GM21737 (cell line): ENCODE results near the gene SYNJ1.
"Not testable (repeated sequence)": the region's sequence is repeated elsewhere in the genome, so short reads cannot be mapped to it uniquely, and the experiment has no call there.

ENCODE experiments used
- ATAC-seq: cut with Tn5 transposase; IDR thresholded peaks from one replicate; pipeline ENCODE4 v1.9.1; 2021; ENCODE audit warnings: mild to moderate bottlenecking, moderate library complexity; ENCODE audit not compliant: unreplicated experiment

SYNJ1 gene, protein sequence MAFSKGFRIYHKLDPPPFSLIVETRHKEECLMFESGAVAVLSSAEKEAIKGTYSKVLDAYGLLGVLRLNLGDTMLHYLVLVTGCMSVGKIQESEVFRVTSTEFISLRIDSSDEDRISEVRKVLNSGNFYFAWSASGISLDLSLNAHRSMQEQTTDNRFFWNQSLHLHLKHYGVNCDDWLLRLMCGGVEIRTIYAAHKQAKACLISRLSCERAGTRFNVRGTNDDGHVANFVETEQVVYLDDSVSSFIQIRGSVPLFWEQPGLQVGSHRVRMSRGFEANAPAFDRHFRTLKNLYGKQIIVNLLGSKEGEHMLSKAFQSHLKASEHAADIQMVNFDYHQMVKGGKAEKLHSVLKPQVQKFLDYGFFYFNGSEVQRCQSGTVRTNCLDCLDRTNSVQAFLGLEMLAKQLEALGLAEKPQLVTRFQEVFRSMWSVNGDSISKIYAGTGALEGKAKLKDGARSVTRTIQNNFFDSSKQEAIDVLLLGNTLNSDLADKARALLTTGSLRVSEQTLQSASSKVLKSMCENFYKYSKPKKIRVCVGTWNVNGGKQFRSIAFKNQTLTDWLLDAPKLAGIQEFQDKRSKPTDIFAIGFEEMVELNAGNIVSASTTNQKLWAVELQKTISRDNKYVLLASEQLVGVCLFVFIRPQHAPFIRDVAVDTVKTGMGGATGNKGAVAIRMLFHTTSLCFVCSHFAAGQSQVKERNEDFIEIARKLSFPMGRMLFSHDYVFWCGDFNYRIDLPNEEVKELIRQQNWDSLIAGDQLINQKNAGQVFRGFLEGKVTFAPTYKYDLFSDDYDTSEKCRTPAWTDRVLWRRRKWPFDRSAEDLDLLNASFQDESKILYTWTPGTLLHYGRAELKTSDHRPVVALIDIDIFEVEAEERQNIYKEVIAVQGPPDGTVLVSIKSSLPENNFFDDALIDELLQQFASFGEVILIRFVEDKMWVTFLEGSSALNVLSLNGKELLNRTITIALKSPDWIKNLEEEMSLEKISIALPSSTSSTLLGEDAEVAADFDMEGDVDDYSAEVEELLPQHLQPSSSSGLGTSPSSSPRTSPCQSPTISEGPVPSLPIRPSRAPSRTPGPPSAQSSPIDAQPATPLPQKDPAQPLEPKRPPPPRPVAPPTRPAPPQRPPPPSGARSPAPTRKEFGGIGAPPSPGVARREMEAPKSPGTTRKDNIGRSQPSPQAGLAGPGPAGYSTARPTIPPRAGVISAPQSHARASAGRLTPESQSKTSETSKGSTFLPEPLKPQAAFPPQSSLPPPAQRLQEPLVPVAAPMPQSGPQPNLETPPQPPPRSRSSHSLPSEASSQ (N-terminal part only)

GRCh38 chr21:32727687-32728455 lies at the start of gene SYNJ1:
Gene SYNJ1 (minus strand): TSS chr21:32728013. CDS start chr21:32726895, 1,118 bp downstream.
- peak; percentile 91 for ATAC-seq

- no peak for ATAC-seq
Observed at GRCh38 chr21:32777269-32777668, 49.5 kb upstream of the SYNJ1 start.

GRCh38 chr21:32776743-32777142 lies 48.9 kb upstream of the SYNJ1 start:
- no peak for ATAC-seq

GRCh38 chr21:32773048-32773344 lies 45.2 kb upstream of the SYNJ1 start:
- ATAC-seq, result not testable (repeated sequence)

DNA sequence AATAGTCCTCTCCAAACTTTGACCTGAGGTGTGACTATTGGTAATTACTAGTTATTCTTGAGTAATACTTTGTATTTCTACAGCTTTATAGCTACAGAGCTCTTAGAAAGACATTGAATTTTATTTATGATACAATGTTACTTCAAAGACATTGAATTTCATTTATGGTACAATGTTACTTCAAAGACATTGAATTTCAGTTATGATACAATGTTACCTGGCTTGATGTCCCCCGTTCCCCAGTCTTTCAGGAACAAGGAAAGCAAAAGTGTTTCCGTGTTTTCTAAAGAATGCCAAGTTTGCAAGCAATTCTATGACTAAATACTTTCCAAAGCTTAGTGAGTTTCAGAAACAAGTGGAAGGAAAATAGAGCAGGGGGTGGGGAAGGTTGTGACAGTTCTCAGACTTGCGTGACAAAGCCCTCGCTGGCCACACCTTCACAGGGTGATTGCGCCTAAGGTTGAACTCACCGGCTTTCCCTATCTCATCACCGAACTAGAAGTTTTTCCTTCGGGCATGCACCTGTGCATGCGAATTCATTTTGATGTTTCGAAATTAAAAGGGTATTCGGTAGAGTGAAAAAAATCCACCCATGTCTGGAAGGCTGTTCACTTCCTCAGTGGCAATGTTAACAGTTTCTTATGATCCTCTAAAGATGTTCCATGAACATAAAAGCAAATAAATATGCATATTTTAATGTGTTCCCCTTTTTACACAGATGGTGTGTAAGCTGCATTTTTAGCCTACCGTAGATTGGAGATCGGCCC lies 44.7 kb upstream of the SYNJ1 start:
- ATAC-seq, result no peak

DNA sequence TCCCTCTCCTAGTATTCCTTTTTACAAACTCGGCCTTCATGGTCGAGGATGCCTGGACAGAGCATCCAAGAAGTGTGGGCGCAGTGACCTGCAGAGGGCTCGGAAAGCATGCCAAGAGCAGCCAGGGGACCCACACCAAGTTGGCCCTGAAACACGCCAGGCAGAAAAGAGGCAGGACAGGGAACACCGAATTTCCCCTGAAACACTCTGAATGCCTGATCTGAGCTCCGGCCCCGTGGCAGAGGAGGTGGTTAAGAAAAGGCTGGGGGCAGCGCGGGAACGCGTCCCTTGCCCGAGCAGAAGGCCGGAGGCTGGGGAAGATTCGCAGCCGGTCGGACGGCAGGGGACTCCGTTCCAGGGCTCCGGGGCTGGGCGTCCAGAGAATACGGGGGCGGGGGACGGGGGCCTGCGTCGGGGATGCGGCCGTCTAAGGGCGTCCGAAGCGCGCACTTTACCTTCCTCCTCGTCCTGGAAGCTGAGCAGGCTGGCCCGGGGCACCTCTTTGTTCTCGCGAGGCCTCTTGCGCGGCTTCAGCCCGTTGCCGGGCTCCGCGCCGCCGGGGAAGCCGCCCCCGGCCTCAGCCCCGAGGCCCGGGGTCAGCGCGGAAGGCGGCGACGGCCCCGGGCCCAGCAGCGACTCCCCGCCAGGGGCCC lies 43.2 kb upstream of the SYNJ1 start:
- ATAC-seq, result peak; percentile 40

- no peak for ATAC-seq
Observed at GRCh38 chr21:32768530-32768929, 40.7 kb upstream of the SYNJ1 start.

DNA sequence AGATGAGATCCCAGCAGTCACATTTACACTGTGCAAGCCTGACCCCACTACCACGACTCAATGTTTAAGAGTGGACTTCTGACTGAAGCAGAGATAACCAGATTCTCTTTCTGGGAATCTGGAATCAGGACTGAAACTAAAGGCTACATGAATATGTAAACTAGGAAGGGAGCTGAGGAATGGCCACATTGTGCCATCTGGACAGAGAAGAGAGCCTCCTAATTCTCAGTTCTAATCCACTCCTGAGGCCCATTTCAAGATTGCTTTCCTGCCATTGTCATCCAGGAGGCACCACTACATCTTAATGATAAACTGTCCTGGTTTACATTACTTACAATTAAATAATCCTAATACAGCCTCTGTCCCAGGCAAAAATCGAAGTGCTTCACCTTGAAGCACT lies 37.2 kb upstream of the SYNJ1 start:
- no peak for ATAC-seq

GRCh38 chr21:32764186-32764585 lies 36.4 kb upstream of the SYNJ1 start:
- no peak for ATAC-seq

- ATAC-seq, result no peak
Observed at GRCh38 chr21:32757804-32758203, 30.0 kb upstream of the SYNJ1 start.

- no peak for ATAC-seq
Observed at GRCh38 chr21:32756096-32756495, 28.3 kb upstream of the SYNJ1 start.

GRCh38 chr21:32753818-32754585 lies 26.2 kb upstream of the SYNJ1 start:
- ATAC-seq, result no peak

DNA sequence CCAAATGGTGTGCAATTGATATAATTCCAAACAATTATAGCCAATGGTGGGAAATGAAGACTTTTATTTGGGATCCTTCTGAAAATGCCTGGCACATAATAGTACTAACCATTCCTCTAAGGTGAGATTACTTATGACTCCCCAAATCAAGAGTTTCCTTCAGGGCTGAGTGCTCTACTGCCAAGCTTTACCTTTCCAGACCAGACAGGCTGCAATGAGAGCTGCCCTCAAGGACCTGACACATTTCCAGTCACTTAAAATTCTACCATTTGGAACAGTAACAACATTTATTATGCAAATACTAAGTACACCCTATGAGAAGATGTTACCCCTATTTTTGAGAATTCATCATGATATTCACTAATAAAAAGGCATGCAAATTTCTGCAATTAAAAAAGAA lies 22.6 kb upstream of the SYNJ1 start:
- ATAC-seq, result no peak

DNA sequence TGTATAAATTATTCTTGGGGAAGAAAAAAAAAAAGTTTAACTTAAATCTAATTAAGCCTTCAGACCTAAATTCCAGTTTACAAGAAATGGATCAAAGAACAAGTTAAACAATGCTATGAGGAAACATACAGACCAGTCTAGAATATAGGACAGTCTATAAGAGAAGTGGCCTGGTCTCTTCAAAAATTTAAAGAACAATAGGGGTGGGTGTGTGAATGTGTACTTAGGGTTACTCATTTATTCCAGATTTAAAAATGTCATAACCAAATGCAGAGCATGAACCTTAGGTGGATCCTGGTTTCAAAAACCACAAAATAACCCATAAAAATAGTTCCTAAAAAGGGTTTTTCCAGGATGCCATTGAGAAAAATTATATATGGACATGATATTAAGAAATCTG lies 21.8 kb upstream of the SYNJ1 start:
- ATAC-seq, result no peak

- no peak for ATAC-seq
Observed at GRCh38 chr21:32748529-32748928, 20.7 kb upstream of the SYNJ1 start.

DNA sequence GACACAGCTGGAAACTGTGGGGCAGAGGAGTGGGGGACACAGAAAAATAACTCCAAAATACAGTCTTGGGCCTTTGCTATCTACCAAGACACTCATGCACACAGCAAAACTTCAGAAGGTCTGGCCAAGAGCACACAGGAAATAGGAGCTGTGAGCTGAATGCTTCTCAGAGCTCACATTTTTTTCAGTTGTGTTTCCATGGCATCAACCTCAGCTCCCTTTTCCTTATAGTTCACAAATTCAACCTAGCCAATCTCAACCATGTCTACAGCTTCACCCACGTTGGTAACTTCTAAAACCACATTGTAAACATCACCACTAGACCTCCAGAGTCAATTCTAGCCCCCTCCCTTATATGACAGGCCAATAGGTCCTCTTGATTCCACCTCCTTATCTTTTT lies 19.6 kb upstream of the SYNJ1 start:
- no peak for ATAC-seq

GRCh38 chr21:32746711-32747110 lies 18.9 kb upstream of the SYNJ1 start:
- not testable (repeated sequence) for ATAC-seq

- no peak for ATAC-seq
Observed at GRCh38 chr21:32742396-32742795, 14.6 kb upstream of the SYNJ1 start.
